ENCODE data around the gene PIGA.

Gene PIGA

GRCh38 chrX:15335135-15336022 lies at the start of gene PIGA:
Gene PIGA, minus strand, starts transcription at chrX:15335523. Its CDS starts 3,593 bp downstream, at chrX:15331930.
- DNase-seq: peak; percentile 93

GRCh38 chrX:15384304-15384703 lies 49.0 kb upstream of the PIGA start, which contains the start of gene VEGFD:
Gene VEGFD, minus strand, starts transcription at chrX:15384413. Its CDS starts 467 bp downstream, at chrX:15383946.
- no peak for DNase-seq

- no peak for DNase-seq
Observed at GRCh38 chrX:15382813-15383212, 47.5 kb upstream of the PIGA start.

GRCh38 chrX:15376956-15377355 lies 41.6 kb upstream of the PIGA start:
- DNase-seq: no peak

GRCh38 chrX:15373976-15374375 lies 38.7 kb upstream of the PIGA start:
- no peak for DNase-seq

GRCh38 chrX:15366506-15367352 lies 31.4 kb upstream of the PIGA start:
- DNase-seq: no peak

GRCh38 chrX:15359701-15360100 lies 24.4 kb upstream of the PIGA start:
- DNase-seq: no peak

GRCh38 chrX:15358533-15358932 lies 23.2 kb upstream of the PIGA start:
- DNase-seq: no peak

- DNase-seq: no peak
Observed at GRCh38 chrX:15356444-15356843, 21.1 kb upstream of the PIGA start.

- DNase-seq: no peak
Observed at GRCh38 chrX:15350329-15350996, 15.1 kb upstream of the PIGA start.

GRCh38 chrX:15349046-15349445 lies 13.7 kb upstream of the PIGA start:
- DNase-seq: peak; percentile 75

GRCh38 chrX:15345976-15346375 lies 10.7 kb upstream of the PIGA start:
- no peak for DNase-seq

GRCh38 chrX:15344106-15344505 lies 8.8 kb upstream of the PIGA start:
- no peak for DNase-seq

- no peak for DNase-seq
Observed at GRCh38 chrX:15343075-15343476, 7.8 kb upstream of the PIGA start.

GRCh38 chrX:15340867-15341266 lies 5.5 kb upstream of the PIGA start:
- DNase-seq: no peak

- DNase-seq: no peak
Observed at GRCh38 chrX:15336023-15336413, 695 bp upstream of the PIGA start.

GRCh38 chrX:15334561-15334960 lies 762 bp downstream of the PIGA start:
- no peak for DNase-seq

- DNase-seq: no peak
Observed at GRCh38 chrX:15328821-15329220, 6.5 kb downstream of the PIGA start.

GRCh38 chrX:15328131-15328530 lies 7.2 kb downstream of the PIGA start:
- DNase-seq: no peak

GRCh38 chrX:15322472-15322871 lies 12.9 kb downstream of the PIGA start:
- DNase-seq: no peak

- DNase-seq: no peak
Observed at GRCh38 chrX:15322072-15322471, 13.3 kb downstream of the PIGA start.

- peak; percentile 15 for DNase-seq
Observed at GRCh38 chrX:15321447-15321846, 13.9 kb downstream of the PIGA start.

GRCh38 chrX:15320297-15320696 lies 15.0 kb downstream of the PIGA start:
- no peak for DNase-seq

Measured in midbrain (tissue), 1 donor.